B cell (primary cell): ENCODE data around the gene SPAG5.

Experiments used
- EZH2 ChIP-seq: IDR thresholded peaks from 2 replicates; pipeline ENCODE4 v1.6.1; 2012; ENCODE audit warnings: borderline replicate concordance, low read depth, mild to moderate bottlenecking, moderate library complexity, low read length; ENCODE audit not compliant: insufficient read depth, poor library complexity, severe bottlenecking
- TF ChIP-seq, protein P1 (sequence below): fragments of 200-600 bp; IDR thresholded peaks from one replicate; pipeline ENCODE4 v1.8.0; 2022; ENCODE audit warnings: antibody characterized with exemption, mild to moderate bottlenecking

DNA sequence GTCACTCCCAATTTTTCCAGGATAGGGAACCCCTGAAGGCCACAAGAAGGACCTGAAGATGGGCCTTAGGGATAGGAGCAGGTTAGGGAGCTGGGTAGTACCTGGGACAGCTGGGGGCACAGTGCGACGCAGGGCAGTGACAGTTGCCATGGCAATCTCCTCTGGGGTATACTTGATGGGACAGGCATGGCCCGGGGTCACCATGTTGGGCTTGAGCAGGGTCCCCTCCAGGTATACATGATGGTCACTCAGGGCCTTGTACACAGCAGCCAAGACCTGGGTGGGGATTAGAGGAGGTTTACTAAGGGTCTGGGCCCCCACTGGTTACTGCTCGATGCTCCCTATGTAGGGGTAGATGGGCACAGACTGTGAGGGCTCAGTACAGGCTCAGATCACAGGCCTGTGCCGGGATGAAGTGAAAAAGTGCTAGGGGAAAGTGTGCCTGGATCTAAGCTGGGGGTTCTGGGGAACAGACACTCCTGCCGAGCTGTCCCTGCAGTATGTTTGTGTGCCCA, 24.8 kb downstream of the SPAG5 start:
- no peak for TF ChIP-seq EZH2
- TF ChIP-seq, protein P1, sequence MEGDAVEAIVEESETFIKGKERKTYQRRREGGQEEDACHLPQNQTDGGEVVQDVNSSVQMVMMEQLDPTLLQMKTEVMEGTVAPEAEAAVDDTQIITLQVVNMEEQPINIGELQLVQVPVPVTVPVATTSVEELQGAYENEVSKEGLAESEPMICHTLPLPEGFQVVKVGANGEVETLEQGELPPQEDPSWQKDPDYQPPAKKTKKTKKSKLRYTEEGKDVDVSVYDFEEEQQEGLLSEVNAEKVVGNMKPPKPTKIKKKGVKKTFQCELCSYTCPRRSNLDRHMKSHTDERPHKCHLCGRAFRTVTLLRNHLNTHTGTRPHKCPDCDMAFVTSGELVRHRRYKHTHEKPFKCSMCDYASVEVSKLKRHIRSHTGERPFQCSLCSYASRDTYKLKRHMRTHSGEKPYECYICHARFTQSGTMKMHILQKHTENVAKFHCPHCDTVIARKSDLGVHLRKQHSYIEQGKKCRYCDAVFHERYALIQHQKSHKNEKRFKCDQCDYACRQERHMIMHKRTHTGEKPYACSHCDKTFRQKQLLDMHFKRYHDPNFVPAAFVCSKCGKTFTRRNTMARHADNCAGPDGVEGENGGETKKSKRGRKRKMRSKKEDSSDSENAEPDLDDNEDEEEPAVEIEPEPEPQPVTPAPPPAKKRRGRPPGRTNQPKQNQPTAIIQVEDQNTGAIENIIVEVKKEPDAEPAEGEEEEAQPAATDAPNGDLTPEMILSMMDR, result no peak
